Activated T-cell treated with anti-CD3 and anti-CD28 coated beads, Interleukin-2, amount 50 U/mL, for 24 hours (primary cell): ENCODE data around the gene PMAIP1.
A peak's percentile ranks its signal among the peaks of the same experiment; 100 is the strongest.

Experiments used
- DNase-seq: peaks from one replicate; pipeline ENCODE4 v3.0.0-alpha.2; 2020
- H3K27ac Mint-ChIP-seq: 2 replicates; pipeline ENCODE4 v1.8.0; 2020; ENCODE audit warnings: mild to moderate bottlenecking, mixed read lengths
- H3K27me3 Mint-ChIP-seq: 2 replicates; pipeline ENCODE4 v1.8.0; 2020; ENCODE audit warnings: mixed read lengths
- H3K36me3 Mint-ChIP-seq: 2 replicates; pipeline ENCODE4 v1.8.0; 2020; ENCODE audit warnings: low read depth, mixed read lengths
- H3K4me1 Mint-ChIP-seq: 2 replicates; pipeline ENCODE4 v1.8.0; 2020; ENCODE audit warnings: low read depth, mixed read lengths
- H3K4me3 Mint-ChIP-seq: 2 replicates; pipeline ENCODE4 v1.8.0; 2020; ENCODE audit warnings: mild to moderate bottlenecking, moderate library complexity, mixed read lengths
- H3K9me3 Mint-ChIP-seq: 2 replicates; pipeline ENCODE4 v1.8.0; 2020; ENCODE audit warnings: mixed read lengths

The PMAIP1 gene

DNA sequence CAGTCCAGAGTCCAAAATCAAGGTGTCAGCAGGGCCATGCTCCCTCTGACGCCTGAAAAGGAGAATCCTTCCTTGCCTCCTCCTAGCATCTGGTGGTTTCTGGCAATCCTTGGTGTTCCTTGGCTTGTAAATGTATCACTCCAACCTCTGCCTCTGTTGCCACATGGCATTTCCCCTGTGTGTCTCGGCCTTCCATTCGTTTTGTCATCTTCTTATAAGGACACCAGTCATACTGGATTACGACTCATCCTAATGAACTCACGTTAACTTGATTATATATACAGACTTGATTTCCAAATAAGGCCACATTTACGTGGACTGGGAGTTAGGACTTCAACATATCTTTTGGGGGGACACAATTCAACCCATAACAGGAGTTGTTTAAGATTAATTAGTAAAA, 15.8 kb downstream of the PMAIP1 start:
- Mint-ChIP-seq H3K9me3 (no peaks in the 10 kb centered on the region), H3K27me3 (peaks cover 6% of the 10 kb centered on the region), H3K4me1 (peaks cover 18% of the 10 kb centered on the region), H3K36me3 (no peaks in the 10 kb centered on the region), H3K4me3 (no peak overlapping the region), H3K27ac (no peak overlapping the region)
- no peak for DNase-seq

DNA sequence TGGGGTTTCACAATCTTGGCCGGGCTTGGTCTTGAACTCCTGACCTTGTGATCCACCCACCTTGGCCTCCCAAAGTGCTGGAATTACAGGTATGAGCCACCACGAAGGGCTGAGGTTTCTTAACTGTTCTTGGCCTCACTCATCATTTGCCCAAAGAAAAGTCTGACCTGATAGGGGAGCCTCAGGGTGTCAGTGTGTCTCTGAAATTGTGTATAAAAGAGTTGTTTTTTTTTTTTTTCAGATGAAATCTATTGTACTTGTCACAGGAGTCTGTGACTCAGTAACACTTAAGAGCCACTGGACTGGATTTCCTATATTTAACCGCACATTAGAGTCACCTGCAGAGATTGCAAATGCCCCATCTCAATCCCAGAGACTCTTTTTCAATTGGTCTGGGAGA, 16.9 kb downstream of the PMAIP1 start:
- Mint-ChIP-seq H3K27me3 (peaks cover 6% of the 10 kb centered on the region), H3K4me3 (no peak overlapping the region), H3K4me1 (peaks cover 19% of the 10 kb centered on the region)

DNA sequence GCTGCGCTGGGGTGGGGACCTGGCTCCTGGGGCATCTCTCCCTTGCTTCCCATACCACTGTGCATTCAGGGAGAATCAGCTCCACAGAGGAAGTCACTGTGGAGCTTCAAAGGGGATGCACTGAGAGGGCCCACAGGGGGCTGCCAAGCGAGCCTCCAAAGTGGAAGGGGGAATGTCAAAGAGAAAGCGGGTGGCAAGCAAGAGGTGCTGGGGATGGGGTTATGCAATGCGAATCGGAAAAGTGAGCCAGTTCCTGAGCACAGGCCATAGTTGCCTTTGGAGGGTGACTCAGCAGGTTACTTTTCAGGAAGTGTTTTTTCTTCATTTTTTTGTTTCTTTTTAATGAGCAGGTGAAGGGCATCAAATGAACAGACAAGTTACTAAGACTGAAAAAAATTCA, 17.6 kb downstream of the PMAIP1 start:
- peak overlapping the region; percentile 47 for H3K27ac Mint-ChIP-seq
- H3K4me1 Mint-ChIP-seq, result peaks cover 25% of the 10 kb centered on the region

More for the DNA sequence above, 16.9 kb downstream of the PMAIP1 start:
- no peaks in the 10 kb centered on the region for H3K9me3 Mint-ChIP-seq
- H3K27ac Mint-ChIP-seq, result no peak overlapping the region
- no peaks in the 10 kb centered on the region for H3K36me3 Mint-ChIP-seq
- DNase-seq, result no peak

DNA sequence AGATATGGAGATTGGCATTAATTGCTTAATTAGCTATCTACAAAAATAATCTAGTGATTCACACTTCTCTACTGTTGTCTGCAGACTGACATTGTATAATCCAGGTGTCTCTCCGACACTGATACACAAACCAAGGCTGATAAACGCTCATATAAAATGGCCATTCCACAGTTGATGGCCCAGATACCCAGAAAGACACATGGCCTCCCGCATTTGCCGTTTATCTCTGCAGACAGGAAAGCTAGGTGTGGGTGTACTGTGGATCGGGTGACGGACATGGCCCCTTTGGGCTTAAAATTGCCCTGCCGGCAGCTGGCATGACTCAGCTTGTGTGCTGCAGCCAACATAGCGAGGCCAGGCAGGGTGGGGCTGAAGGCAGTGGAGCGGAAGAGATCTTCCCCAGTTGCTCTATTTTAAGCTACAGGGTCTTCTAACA, 18.5 kb downstream of the PMAIP1 start:
- H3K36me3 Mint-ChIP-seq, result no peaks in the 10 kb centered on the region
- H3K9me3 Mint-ChIP-seq, result no peaks in the 10 kb centered on the region
- DNase-seq, result no peak
- no peak overlapping the region for H3K4me3 Mint-ChIP-seq
- H3K27ac Mint-ChIP-seq, result no peak overlapping the region
- peaks cover 6% of the 10 kb centered on the region for H3K27me3 Mint-ChIP-seq
- peaks cover 30% of the 10 kb centered on the region for H3K4me1 Mint-ChIP-seq

More for the DNA sequence above, 17.6 kb downstream of the PMAIP1 start:
- peaks cover 6% of the 10 kb centered on the region for H3K27me3 Mint-ChIP-seq
- DNase-seq, result no peak
- H3K4me3 Mint-ChIP-seq, result no peak overlapping the region
- H3K36me3 Mint-ChIP-seq, result no peaks in the 10 kb centered on the region
- no peaks in the 10 kb centered on the region for H3K9me3 Mint-ChIP-seq

DNA sequence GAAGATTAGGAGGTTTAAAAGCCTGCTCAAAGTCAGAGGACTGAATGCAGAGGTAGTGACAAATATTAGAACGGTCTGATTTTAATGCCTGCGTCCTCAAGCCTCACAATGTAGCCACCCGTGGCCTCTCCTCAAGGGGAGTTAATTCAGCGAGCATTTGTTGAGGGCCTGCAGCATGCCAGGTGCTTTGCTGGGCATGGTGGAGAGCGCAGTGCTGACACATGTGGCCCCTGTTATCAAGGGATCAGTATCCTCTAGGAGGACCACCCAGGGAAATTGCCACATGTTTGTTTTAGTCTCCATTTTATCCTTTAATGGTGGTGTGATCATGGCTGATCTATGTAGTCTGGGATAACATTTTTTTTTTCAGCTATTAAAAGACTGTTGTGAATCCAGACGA, 19.2 kb downstream of the PMAIP1 start:
- H3K4me1 Mint-ChIP-seq, result peaks cover 35% of the 10 kb centered on the region
- H3K27me3 Mint-ChIP-seq, result peaks cover 11% of the 10 kb centered on the region
- no peaks in the 10 kb centered on the region for H3K9me3 Mint-ChIP-seq
- no peaks in the 10 kb centered on the region for H3K36me3 Mint-ChIP-seq
- H3K4me3 Mint-ChIP-seq, result no peak overlapping the region
- no peak overlapping the region for H3K27ac Mint-ChIP-seq
- no peak for DNase-seq

DNA sequence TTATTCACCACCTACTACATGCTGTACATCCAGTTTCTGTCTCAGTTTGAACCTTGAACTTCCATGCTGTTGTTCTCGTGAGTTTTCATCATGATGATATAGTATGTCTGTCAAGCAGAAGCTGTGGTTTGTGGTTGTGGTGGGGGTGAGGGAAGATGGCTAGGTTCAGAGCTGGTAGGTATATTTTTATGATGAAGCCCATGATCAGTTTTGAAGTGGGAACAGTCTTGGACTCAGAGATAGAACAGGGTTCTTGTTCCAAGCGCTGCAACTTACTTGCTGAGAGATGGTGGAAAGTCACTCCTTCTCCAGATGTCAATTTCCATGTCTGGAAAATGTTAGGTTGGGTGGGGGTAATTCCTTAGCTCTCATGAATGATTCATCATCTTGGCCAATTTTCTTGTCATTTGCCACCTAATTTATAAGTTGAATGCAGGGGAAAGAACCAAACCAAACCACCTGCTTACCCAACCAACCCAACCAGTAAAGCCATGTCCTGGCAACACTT, 21.6 kb downstream of the PMAIP1 start:
- no peaks in the 10 kb centered on the region for H3K9me3 Mint-ChIP-seq
- H3K36me3 Mint-ChIP-seq, result no peaks in the 10 kb centered on the region
- H3K4me1 Mint-ChIP-seq, result peaks cover 43% of the 10 kb centered on the region
- DNase-seq, result no peak
- H3K4me3 Mint-ChIP-seq, result no peak overlapping the region
- H3K27ac Mint-ChIP-seq, result peak overlapping the region; percentile 88
- peaks cover 14% of the 10 kb centered on the region for H3K27me3 Mint-ChIP-seq

DNA sequence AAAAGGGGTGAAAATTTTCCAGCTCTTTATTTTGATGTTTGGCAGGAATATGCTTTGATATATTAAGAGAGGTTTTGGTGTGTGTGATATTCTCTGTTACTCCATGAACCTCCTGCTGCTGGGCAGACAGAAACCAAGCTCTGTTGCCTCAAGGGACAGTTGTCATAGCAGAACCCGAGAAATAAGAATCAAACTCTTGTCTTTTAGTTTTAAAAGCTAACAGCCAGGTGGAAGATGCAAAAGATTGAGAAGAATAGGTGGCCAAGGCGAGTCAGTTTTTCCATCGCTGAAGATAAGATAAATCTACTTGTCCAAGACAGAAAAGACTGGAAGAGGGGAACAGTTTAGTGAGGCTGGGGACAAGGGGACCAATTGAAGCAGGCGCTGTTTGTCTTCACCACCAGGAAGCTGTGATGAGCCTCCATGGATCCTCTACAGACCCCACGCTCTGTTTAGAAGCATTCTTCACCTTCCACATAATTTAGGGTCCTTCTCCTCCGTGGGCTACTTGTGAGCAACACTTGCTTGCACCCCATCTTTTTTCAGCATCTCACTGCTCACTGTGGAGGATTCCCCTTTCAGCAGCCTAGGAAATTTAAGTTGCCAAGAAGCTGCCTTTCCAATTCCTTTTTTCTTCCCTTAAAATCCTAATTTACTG, 23.9 kb downstream of the PMAIP1 start:
- no peaks in the 10 kb centered on the region for H3K36me3 Mint-ChIP-seq
- peaks cover 9% of the 10 kb centered on the region for H3K27me3 Mint-ChIP-seq
- H3K4me3 Mint-ChIP-seq, result no peak overlapping the region
- H3K27ac Mint-ChIP-seq, result peak overlapping the region; percentile 0
- no peaks in the 10 kb centered on the region for H3K9me3 Mint-ChIP-seq
- DNase-seq, result no peak
- peaks cover 54% of the 10 kb centered on the region for H3K4me1 Mint-ChIP-seq

DNA sequence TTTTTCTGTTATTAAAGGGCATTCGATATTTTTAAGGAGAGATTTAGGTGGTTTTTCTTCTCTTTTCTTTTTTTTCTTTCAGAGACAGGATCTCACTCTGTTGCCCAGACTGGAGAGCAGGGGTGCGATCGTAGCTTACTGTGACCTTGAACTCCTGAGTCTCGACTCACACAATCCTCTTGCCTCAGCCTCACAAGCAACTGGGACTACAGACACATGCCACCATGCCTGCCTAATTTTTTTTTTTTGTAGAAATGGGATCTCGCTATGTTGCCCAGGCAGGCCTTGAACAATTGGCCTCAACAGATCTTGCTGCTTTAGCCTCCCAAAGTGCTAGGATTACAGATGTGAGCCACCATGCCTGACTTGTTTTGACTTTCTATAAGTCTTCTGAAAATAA, 26.3 kb downstream of the PMAIP1 start:
- Mint-ChIP-seq H3K4me3 (no peak overlapping the region), H3K27me3 (peaks cover 9% of the 10 kb centered on the region), H3K9me3 (no peaks in the 10 kb centered on the region), H3K36me3 (no peaks in the 10 kb centered on the region), H3K4me1 (peaks cover 51% of the 10 kb centered on the region), H3K27ac (peak overlapping the region; percentile 90)
- DNase-seq, result no peak

DNA sequence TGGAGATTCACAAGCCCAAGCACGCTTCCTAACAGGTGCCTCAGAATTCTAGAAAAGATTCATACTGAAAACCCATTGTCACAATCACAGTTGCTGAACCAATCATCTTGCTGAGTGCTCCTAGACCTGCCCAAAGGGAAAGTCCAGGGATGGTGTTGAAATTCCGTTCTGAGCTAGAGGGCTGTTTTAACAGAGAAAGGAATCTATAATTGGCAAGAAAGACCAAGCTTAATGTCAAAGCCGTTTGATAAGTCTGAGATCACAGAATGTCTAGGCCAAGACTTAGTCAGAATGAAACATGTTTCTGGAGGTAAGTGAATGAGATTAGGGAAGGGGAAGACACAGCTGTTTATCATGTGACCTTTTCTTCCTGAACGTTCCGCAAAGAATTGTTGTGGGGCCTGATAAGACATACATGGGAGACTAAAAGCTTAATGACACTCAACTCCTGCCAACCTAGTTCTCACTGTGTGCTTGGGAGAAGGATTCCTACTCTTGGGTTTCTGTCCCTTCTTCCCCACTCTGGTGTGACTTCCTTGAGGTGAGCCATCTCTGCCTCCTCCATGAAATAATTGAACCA, 27.5 kb downstream of the PMAIP1 start:
- Mint-ChIP-seq H3K9me3 (no peaks in the 10 kb centered on the region), H3K4me3 (peak overlapping the region; percentile 2), H3K27ac (peak overlapping the region; percentile 90), H3K4me1 (peaks cover 39% of the 10 kb centered on the region), H3K36me3 (no peaks in the 10 kb centered on the region), H3K27me3 (peaks cover 9% of the 10 kb centered on the region)
- no peak for DNase-seq

DNA sequence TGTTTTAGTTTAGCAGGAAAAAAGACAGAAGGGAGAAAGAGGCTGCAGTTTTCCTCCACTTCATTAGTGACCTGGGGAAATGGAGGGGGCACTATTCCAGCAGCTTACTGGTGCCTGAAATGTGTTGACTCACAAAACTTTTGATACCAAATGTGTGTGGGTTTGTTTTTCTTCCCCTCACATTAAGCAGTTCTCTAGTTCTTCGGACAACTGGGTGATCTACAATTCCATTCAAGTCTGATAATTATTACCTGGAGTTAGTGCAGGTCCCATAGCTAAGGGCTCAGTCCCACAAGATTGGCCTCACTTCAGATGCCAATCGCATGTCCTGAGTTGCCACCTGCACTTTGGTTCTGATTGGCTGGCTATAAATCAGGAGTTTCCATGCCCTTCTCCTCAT, 28.4 kb downstream of the PMAIP1 start:
- Mint-ChIP-seq H3K4me1 (peaks cover 35% of the 10 kb centered on the region), H3K36me3 (no peaks in the 10 kb centered on the region), H3K27me3 (peaks cover 12% of the 10 kb centered on the region), H3K27ac (no peak overlapping the region), H3K4me3 (no peak overlapping the region), H3K9me3 (no peaks in the 10 kb centered on the region)
- no peak for DNase-seq

DNA sequence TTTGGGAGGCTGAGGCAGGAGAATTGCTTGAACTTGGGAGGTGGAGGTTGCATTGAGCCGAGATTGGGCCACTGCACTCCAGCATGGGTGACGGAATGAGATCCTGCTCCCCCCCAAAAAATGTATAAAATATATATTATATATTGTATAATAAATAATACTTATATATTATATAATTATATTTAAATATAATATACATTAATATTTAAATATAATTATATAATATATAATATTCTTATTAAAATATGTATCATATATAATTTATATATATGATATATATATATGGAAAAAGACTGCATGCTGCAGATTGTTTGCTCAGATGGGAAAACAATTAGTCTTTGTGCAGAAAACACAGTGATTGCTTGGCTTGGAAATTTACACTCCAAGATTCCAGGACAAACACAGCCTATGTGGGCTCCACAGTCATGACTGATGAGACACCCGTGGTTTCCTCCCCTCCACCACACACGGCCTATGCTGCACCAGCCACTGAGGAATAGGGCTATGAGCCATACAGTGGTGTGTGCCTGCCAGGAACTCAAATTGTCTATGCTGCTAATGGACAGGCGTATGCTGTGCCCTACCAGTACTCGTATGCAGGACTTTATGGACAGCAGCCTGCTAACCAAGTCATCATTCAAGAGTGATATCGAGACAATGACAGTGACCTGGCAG, 30.0 kb downstream of the PMAIP1 start:
- no peaks in the 10 kb centered on the region for H3K9me3 Mint-ChIP-seq
- H3K36me3 Mint-ChIP-seq, result no peaks in the 10 kb centered on the region
- H3K4me3 Mint-ChIP-seq, result no peak overlapping the region
- H3K27ac Mint-ChIP-seq, result no peak overlapping the region
- H3K27me3 Mint-ChIP-seq, result peaks cover 5% of the 10 kb centered on the region
- peaks cover 26% of the 10 kb centered on the region for H3K4me1 Mint-ChIP-seq
- DNase-seq, result no peak

DNA sequence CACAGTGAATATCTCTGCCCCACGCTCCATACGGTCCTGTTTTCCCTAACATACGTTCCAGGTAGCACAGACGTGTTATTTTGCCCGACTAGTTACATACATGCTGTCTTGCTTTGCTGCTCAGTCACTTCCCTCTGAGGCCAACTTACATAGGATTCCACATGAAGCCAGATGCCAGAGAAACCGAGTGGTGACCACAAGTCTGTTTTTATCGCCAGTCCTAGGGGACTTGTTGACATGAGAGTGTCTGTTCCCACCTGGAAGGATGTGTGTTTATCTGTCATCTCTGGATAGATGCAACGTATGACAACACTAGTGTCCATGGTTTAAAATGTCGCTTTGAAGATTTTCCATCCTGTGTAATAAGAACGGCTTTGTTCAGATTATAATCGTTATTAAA, 32.6 kb downstream of the PMAIP1 start:
- H3K9me3 Mint-ChIP-seq, result no peaks in the 10 kb centered on the region
- H3K27me3 Mint-ChIP-seq, result peaks cover 5% of the 10 kb centered on the region
- peaks cover 11% of the 10 kb centered on the region for H3K4me1 Mint-ChIP-seq
- H3K27ac Mint-ChIP-seq, result no peak overlapping the region
- no peak overlapping the region for H3K4me3 Mint-ChIP-seq
- DNase-seq, result no peak
- no peaks in the 10 kb centered on the region for H3K36me3 Mint-ChIP-seq

DNA sequence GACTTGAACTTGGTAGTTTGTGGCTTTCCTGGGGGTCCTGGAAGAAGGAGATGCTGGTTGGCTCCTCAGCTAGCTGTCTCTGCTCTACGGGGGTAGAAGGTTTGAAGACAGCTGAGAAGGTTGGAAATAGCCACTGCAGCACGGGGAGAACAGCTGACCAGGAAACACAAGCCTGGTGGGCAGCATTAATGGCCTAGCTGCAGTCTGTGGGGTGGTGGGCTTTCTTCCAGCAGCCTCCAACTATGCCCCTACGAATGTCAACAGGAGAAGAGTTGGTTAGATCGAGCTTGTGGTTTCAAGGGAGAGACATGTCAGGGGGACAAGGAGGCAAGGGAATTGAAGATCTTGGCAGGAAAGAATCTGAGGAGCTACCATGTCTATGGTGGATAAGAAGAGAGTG, 38.9 kb downstream of the PMAIP1 start:
- no peaks in the 10 kb centered on the region for H3K36me3 Mint-ChIP-seq
- no peak for DNase-seq
- no peaks in the 10 kb centered on the region for H3K4me1 Mint-ChIP-seq
- H3K9me3 Mint-ChIP-seq, result no peaks in the 10 kb centered on the region
- H3K27me3 Mint-ChIP-seq, result no peaks in the 10 kb centered on the region
- H3K27ac Mint-ChIP-seq, result no peak overlapping the region
- H3K4me3 Mint-ChIP-seq, result no peak overlapping the region

DNA sequence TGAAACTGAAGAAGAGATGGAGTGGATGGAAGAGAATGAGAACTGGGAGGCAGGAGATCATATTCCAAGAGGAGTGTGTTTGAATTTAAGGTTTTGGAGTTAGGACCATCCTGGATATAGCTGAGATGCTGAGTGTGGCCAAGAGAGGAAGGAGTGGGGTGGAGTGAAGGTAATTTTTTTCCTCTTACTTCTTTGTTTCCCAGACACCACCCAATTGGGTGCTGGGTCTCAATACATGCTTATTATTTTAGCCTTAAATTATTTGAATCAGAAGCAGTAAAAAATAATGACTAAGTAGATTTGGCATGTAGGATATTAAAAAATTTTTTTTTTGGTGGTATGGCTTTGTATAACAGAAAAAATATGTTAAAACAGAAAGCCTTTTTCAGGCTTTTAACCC, 39.3 kb downstream of the PMAIP1 start:
- Mint-ChIP-seq H3K4me3 (no peak overlapping the region), H3K36me3 (no peaks in the 10 kb centered on the region), H3K27me3 (no peaks in the 10 kb centered on the region), H3K4me1 (no peaks in the 10 kb centered on the region), H3K27ac (no peak overlapping the region), H3K9me3 (no peaks in the 10 kb centered on the region)
- DNase-seq, result no peak

DNA sequence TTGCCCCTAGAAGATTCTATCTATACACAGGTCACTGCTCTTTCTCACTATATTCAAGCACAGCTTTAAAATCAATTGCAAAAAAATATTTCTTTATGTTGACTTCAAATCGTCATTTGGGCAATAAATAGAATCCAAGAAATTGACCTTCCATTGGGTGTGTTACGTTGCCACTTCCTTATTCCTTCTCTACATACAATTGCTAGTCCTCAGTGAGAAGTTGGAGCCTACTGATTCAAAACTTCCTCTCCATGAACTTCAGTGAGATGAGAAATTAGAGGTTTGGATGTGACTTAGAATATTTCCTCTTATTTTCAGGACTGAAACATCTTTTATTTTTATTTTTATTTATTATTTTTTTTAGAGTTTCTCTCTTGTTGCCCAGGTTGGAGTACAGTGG, 40.3 kb downstream of the PMAIP1 start:
- Mint-ChIP-seq H3K27ac (no peak overlapping the region), H3K9me3 (no peaks in the 10 kb centered on the region), H3K27me3 (no peaks in the 10 kb centered on the region), H3K4me3 (no peak overlapping the region), H3K36me3 (no peaks in the 10 kb centered on the region), H3K4me1 (no peaks in the 10 kb centered on the region)
- no peak for DNase-seq
